Urinary bladder (tissue), 4 donors: ENCODE data around the gene FAM200C. TPM values are rescaled to one million over a fixed set of nuclear protein-coding genes. Genes with fewer than 3 reads are reported as not detected.
A peak's percentile ranks its signal among the peaks of the same experiment; 100 is the strongest.

ENCODE experiments used
- DNase-seq: peaks from one replicate; pipeline ENCODE4 v3.0.0-alpha.2; 2015; ENCODE audit errors: extremely low spot score
- H3K27ac ChIP-seq: one replicate; pipeline ENCODE4 v1.5.1; 2013; ENCODE audit warnings: low read depth, mild to moderate bottlenecking, moderate library complexity
- H3K36me3 ChIP-seq: one replicate; pipeline ENCODE4 v1.6.1; 2013; ENCODE audit warnings: mild to moderate bottlenecking, moderate library complexity; ENCODE audit not compliant: insufficient read depth
- H3K4me1 ChIP-seq: one replicate; pipeline ENCODE4 v1.6.1; 2013; ENCODE audit warnings: mild to moderate bottlenecking, moderate library complexity; ENCODE audit not compliant: insufficient read depth
- H3K4me3 ChIP-seq: one replicate; pipeline ENCODE4 v1.5.1; 2013; ENCODE audit warnings: low read depth, low read length
- WGBS: extraction: QIAGEN DNeasy Blood & Tissue Kit; methylation state at CpG from one replicate; pipeline ENCODE4 v1.1.7; 2013; 5-methylcytosine and 5-hydroxymethylcytosine counted together
- polyA plus RNA-seq: library from polyadenylated mRNA; stranded (reverse); fragments of 200-250 nt; gene quantifications from one replicate; pipeline ENCODE4 v1.2.3, GENCODE V29; 2013
- total RNA-seq: library from RNA; depleted of rRNA; stranded (reverse); fragments of >200 nt; gene quantifications from one replicate; pipeline ENCODE4 v1.2.3, GENCODE V29; 2014
- donor health status: healthy with polysubstance abuse.
- donor health status: healthy.

Gene FAM200C
- total and polyA plus RNA-seq, 2 donors: 4.3 to 31.2 TPM

DNA sequence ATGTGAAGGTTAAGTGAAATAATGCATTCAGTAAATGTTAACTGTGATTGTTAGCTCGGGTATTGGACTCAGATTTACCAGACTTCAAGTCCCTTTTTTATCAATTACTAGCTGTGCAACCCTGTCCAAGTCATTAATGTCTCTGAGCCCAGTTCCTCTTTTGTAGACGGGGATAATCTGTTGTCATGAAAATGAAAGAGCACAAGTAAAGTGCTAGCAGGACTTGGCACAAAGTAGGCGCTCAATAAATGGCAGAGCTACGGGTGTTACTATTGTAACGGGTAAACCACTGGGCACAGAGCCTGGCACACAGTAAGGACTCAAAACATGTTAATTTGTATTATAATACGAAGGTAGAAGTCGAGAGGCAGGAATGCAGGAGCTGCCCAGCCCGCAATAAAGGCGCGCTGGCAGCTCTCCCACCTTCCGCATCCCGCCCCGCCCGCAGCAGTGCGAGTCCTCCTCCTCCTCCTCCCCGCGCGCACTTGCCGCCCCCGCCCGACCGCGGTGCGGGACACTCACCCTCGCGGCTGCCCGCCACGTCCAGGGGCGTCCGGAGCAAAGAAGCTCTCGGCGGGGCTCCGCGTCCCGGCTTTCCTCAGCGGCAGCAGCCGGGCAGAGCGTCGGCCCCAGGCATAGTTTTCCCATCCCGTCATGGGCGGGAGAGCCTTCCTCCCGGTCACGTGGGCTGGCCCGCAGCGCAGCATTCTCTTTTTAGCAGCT is 29.7 kb downstream of the FAM200C start, which contains the start of gene C1QTNF2:
C1QTNF2 (minus strand) TSS at position 637 of the 723 bp plus-strand sequence. CDS start 15,615 bp downstream, outside the sequence.
- WGBS: 2% methylated on average over 45 of the region's 45 CpGs
- H3K4me3 ChIP-seq: peak within 1 kb of the TSS; percentile 61
- no peaks in the 10 kb centered on the region for H3K36me3 ChIP-seq
- no peaks in the 10 kb centered on the region for H3K4me1 ChIP-seq
- peak; percentile 54 for DNase-seq
- no peak within 1 kb of the TSS for H3K27ac ChIP-seq

DNA sequence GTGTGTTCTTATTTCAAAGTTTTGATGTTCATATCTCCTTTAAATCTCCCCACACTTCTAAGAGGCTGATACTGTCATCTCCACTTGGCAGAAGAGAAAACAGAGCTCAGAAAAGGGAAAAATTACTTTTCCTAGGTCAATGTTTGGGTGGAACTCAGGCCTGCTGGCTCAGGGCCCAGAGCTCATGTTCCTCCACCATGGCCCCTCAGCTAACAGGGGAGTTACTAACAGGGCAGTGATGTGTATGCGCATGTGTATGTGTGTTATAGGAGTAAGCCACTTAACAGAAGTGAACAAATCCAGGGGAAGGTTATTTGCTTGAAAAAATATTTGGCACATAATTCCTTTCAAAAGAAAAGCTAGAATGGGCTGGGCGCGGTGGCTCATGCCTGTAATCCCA is 32.0 kb downstream of the FAM200C start:
- Histone ChIP-seq H3K4me3 (no peak overlapping the region), H3K4me1 (no peaks in the 10 kb centered on the region), H3K36me3 (no peaks in the 10 kb centered on the region), H3K27ac (no peak overlapping the region)
- 93% methylated on average over 3 of the region's 3 CpGs for WGBS
- DNase-seq: no peak

DNA sequence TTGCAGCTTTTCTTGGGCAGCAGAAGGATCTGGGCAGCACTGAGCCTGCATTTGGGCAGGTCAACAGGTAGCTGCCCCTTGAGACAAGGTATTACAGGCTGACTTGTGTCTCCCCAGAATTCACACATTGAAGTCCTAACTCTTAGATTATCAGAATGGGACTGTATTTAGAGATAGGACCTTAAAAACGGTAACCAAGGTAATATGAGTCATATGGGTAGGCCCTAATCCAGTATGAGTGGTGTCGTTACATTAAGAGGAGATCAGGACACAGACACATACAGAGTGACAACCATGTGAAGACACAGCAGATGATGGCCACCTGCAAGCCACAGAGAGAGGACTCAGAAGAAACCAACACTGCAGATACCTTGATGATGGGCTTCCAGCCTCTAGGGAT is 32.6 kb downstream of the FAM200C start:
- 48% methylated on average over 2 of the region's 2 CpGs for WGBS
- Histone ChIP-seq H3K4me3 (no peak overlapping the region), H3K4me1 (no peaks in the 10 kb centered on the region)

DNA sequence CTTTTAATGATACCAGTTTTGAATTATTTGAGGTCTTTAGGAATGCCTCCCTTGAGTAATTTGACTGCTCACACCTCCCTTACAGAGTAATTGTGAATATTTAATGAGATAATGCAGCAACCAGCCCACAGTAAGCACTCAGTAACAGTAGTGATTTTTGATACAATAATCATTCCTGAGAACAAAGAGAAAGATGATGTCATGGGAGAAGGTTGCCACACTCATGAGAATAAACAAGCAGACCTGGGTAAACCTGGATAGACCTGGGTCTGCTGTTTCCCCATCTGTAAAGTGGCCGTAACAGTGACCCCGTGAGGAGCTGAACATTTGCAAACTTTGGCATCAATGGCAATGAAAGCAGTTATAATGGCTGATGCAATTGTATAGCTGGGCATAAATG is 33.6 kb downstream of the FAM200C start:
- DNase-seq: no peak
- 88% methylated on average over 2 of the region's 2 CpGs for WGBS
- H3K4me3 ChIP-seq: no peak overlapping the region

More for the DNA sequence above, 32.6 kb downstream of the FAM200C start:
- no peak for DNase-seq
- H3K27ac ChIP-seq: no peak overlapping the region
- H3K36me3 ChIP-seq: no peaks in the 10 kb centered on the region

DNA sequence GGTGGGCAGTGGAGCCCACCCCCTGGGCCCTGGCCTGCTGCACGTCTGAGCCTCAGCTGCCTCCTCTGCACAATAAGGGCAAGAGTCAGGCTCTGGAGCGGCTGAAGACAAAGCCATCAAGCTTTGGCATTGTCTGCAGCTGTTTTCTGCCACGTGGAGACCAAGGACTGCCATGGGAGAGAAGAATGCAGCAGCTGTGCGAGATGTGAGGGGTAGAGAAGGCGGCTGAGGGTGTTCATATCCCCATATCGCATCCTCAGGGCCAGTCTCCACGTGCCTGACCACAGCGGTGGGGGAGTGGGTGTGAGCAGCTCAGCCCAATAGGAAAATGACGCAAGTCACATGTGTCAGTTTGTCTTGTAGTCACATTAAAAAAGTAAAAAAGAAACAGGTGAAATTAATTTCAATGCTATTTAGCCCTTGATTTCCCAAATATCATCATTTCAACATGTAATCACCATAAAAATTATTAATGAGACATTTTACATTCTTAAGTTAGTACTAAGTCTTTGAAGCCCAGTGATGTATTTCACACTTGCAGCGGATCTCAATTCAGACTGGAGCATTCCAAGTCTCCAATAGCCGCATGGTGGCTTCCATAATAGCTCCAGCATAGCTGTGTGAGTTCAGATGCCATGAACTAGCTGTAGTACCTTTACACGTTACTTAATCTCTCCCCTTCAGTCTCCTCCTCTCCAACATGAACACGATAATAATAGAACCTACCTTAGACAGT is 36.0 kb downstream of the FAM200C start:
- Histone ChIP-seq H3K4me3 (no peak overlapping the region), H3K4me1 (no peaks in the 10 kb centered on the region), H3K36me3 (no peaks in the 10 kb centered on the region), H3K27ac (no peak overlapping the region)
- WGBS: 71% methylated on average over 13 of the region's 13 CpGs
- no peak for DNase-seq

More for the DNA sequence above, 33.6 kb downstream of the FAM200C start:
- no peaks in the 10 kb centered on the region for H3K4me1 ChIP-seq
- H3K36me3 ChIP-seq: no peaks in the 10 kb centered on the region
- no peak overlapping the region for H3K27ac ChIP-seq

DNA sequence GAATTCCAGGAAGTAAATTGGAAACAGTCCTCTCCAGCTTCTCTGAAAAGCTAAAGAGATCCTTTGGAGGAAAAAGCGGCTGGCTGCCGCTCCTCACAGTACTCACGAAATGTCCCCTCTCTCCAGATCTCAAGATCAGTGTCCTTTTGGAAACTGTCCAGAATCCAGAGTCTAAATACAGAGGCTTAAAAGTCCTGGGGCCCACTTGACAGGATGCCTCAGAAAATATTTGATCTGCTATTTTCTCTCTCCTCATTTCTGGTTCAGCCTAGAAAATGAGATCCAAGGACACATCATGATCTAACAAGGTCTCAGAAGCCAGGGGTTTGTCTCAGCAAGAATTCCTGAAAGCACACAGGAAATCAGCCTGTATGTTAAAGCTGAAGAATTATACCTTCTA is 36.6 kb downstream of the FAM200C start:
- 39% methylated on average over 3 of the region's 3 CpGs for WGBS
- Histone ChIP-seq H3K4me3 (no peak overlapping the region), H3K36me3 (no peaks in the 10 kb centered on the region), H3K27ac (no peak overlapping the region), H3K4me1 (no peaks in the 10 kb centered on the region)
- DNase-seq: peak; percentile 39

DNA sequence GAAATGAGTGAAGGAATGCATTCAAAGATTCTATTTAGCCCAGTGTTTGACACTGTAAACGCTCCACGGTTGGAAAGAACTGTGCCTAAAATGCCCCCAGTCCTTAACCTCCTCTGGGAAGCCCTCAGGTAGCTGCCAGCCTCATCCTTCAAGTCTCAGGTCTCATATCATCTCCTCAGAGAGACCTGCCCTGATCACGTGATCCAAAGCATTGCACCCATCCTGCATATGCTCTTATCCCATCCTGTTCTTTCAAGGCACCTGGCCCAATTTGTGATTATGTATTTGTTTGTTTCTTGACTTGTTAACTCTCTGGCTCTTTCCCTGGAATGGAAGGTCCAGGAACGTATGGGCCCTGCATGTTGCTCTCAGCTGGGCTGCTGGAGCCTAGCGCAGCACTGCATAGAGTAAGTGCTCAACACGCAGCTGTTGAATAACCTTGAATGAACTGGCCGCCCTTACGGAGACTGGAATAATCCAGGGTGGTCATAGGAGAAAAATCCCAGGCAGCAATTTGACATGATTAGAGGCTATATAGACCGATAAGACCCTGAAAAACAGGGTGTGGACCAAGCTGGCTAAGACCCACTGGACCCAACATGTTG is 38.1 kb downstream of the FAM200C start:
- Histone ChIP-seq H3K4me3 (no peak overlapping the region), H3K36me3 (no peaks in the 10 kb centered on the region), H3K4me1 (no peaks in the 10 kb centered on the region), H3K27ac (no peak overlapping the region)
- 84% methylated on average over 9 of the region's 9 CpGs for WGBS
- no peak for DNase-seq

DNA sequence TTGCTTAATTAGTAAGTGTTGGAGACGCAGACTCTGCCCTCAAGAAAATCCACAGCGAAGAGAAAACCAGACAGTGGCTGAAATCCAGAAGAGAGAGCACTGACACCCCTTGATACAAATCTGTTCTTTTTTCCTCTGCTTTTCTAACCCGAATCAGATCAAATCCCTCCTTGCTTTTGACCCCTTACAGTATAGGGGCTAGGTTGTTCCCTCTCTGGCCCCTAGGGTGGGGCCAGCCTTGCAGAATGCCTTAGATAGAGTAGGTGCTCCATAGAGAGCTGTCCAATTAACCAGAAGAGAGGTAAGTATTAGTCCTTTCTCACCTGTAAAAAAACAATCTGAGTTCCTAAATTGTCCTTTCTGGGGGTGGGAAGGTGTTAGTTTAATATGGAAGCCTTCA is 39.5 kb downstream of the FAM200C start:
- no peaks in the 10 kb centered on the region for H3K36me3 ChIP-seq
- H3K4me1 ChIP-seq: no peaks in the 10 kb centered on the region
- no peak for DNase-seq
- no peak overlapping the region for H3K4me3 ChIP-seq
- no peak overlapping the region for H3K27ac ChIP-seq
- WGBS: 72% methylated on average over 3 of the region's 3 CpGs

DNA sequence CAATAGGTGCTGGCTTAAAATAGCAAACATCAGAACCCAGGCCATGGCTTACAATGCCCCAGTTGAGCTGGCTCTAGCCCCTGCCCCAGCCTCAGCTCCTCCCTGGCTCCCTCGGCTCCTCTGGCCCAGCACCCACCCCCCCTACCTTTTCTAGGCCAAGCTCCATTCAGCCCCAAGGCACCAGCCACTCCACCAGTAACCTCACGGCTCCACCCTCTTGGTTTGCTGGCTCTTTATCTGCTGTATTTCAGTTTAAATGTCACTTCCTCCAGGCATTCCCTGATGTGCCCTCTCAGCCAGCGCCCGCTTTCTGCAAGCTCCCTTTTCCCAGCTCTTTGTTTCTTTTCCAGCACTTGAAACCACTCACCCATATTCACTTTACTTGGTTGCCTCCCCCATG is 40.0 kb downstream of the FAM200C start:
- no peaks in the 10 kb centered on the region for H3K36me3 ChIP-seq
- H3K27ac ChIP-seq: no peak overlapping the region
- no peak overlapping the region for H3K4me3 ChIP-seq
- DNase-seq: no peak
- WGBS: 74% methylated on average over 4 of the region's 4 CpGs
- no peaks in the 10 kb centered on the region for H3K4me1 ChIP-seq

DNA sequence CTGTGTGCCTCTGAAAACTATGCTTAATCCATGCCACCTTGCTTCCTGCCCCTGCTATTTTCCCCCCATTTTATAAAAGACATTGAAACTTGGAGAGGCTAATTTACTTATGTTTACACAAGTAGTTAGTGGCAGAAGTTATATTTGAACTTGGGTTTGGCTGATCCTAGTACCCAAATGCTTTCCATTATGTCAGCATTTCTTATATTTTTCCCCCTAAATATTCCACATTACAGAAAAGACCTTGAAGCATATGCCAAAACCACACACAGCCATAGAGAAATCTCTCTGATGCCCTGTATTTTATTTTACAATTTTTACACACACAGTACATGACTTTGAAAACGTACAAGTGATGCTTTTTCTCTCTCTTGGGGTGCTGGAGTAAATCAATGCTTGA is 40.6 kb downstream of the FAM200C start:
- DNase-seq: no peak
- Histone ChIP-seq H3K36me3 (no peaks in the 10 kb centered on the region), H3K27ac (no peak overlapping the region), H3K4me1 (no peaks in the 10 kb centered on the region), H3K4me3 (no peak overlapping the region)
- 1% methylated on average over 1 of the region's 1 CpG for WGBS

DNA sequence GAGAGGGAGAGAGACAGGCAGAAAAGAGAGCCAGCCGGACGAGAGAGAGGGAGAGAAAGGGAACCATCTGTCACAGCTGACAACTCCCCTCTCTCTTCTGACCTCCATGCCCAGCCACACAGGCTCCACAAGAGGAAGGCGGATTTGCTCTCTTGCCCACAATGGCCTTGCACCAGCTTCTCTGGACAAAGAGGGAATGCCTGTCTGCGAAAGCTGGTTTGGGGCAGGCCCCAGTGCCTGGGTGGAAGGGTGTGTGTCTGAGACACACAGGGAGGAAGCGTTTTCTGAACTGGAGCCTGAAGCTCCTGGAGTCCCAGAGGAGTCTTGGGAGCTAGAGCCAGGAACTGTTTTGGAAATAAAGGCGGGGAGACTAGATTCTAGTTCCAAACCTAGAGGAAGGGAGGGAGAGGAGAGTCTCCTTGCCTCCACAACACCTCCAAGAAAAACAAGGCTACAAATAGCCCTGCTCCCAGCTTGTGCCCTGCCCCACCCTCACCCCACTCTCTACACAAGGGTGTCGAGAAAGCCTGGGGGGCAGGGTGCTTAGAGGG is 41.9 kb downstream of the FAM200C start:
- 17% methylated on average over 7 of the region's 7 CpGs for WGBS
- no peak overlapping the region for H3K4me3 ChIP-seq
- H3K4me1 ChIP-seq: no peaks in the 10 kb centered on the region
- no peak for DNase-seq
- peak overlapping the region; percentile 64 for H3K27ac ChIP-seq
- no peaks in the 10 kb centered on the region for H3K36me3 ChIP-seq

DNA sequence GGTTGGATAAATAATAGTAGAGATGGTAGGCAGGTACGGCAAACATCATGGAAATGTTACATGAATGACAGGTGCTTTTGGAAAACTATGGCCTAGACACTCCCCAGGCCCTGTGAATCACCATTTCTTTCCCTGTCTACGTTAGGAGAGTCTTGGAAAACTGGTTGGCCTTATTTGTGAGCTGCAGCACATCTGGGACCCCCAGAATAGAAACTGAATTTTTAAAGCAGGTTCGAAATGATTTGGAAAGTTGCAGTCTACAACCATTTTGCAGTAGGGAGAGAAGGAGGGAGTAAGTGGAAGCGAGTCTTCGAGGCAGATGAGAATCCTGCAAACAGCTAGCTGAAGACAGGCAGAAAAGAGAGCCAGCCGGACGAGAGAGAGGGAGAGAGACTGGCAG is 42.5 kb downstream of the FAM200C start:
- 34% methylated on average over 7 of the region's 7 CpGs for WGBS
- H3K4me3 ChIP-seq: no peak overlapping the region
- no peaks in the 10 kb centered on the region for H3K4me1 ChIP-seq
- no peaks in the 10 kb centered on the region for H3K36me3 ChIP-seq
- no peak for DNase-seq
- no peak overlapping the region for H3K27ac ChIP-seq

DNA sequence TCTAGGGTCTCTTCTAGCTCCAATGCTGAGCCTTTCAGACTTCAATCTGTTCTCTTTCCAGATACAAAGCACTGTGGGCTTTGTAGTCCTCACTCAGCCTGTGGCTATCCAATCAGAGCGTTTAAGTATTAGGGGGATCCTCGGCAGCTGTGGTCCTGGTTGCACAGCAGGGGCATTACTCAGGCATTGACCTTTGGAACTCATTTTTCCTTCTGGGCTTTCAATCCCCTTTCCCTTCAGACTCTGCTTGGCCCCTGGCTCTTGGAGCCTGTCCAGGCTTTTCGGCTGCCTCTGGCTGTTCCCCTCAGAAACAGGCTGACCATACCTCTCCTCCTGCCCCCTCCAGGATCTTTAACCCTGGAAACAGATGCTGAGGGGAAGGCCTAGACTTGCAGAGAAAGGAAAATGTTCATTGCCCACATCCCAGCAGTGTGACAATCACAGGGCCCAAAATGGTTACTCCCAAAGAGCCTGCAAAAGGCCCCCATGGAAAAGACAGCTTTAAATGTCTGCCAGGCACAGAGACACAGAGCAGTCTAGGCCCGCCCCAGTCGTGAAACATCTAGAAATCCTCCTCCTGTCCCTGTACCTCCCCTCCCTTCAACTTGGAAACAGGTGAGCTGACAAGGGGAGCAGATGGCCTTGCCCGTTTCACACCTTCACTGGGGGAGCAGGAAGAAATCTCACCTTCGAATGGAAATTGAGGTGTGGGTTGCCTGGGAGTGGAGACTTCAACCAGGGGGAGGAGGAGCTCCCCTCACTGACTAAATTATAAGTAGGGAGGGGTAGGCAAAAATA is 43.1 kb downstream of the FAM200C start:
- 57% methylated on average over 7 of the region's 7 CpGs for WGBS
- Histone ChIP-seq H3K27ac (no peak overlapping the region), H3K4me1 (no peaks in the 10 kb centered on the region), H3K36me3 (no peaks in the 10 kb centered on the region), H3K4me3 (no peak overlapping the region)
- no peak for DNase-seq
